Chondrocyte (in vitro differentiated cells): ENCODE measurements around the gene MSL1. TPM values are rescaled to one million over a fixed set of nuclear protein-coding genes. Genes with fewer than 3 reads are reported as not detected.

Source experiments
- DNase-seq: peaks from one replicate; pipeline ENCODE4 v3.0.0; 2021; ENCODE audit warnings: mixed read lengths, low spot score
- H3K27ac Mint-ChIP-seq: one replicate; pipeline ENCODE4 v1.8.0; 2021; ENCODE audit warnings: mild to moderate bottlenecking, moderate library complexity, mixed read lengths; ENCODE audit not compliant: unreplicated experiment
- H3K27me3 Mint-ChIP-seq: 2 replicates; pipeline ENCODE4 v1.8.0; 2021; ENCODE audit warnings: low read depth, mixed read lengths
- H3K36me3 Mint-ChIP-seq: 2 replicates; pipeline ENCODE4 v1.8.0; 2021; ENCODE audit warnings: low read depth, mixed read lengths
- H3K4me1 Mint-ChIP-seq: 2 replicates; pipeline ENCODE4 v1.8.0; 2021; ENCODE audit warnings: low read depth, mild to moderate bottlenecking, mixed read lengths
- H3K4me3 Mint-ChIP-seq: one replicate; pipeline ENCODE4 v1.8.0; 2021; ENCODE audit warnings: mild to moderate bottlenecking, moderate library complexity, mixed read lengths; ENCODE audit not compliant: unreplicated experiment
- H3K9me3 Mint-ChIP-seq: 2 replicates; pipeline ENCODE4 v1.8.0; 2021; ENCODE audit warnings: low read depth, mixed read lengths
- CTCF ChIP-seq: fragments of 200-600 bp; sonication (generic); IDR thresholded peaks from 2 replicates; pipeline ENCODE4 v1.5.0; 2021; ENCODE audit warnings: antibody characterized with exemption, mild to moderate bottlenecking, moderate library complexity
- total RNA-seq: library from RNA; stranded (reverse); gene quantifications from 3 replicates; pipeline ENCODE4 v1.2.1, GENCODE V29; 2021

MSL1 gene
- total RNA-seq, 1 donor from 2014 or later = 96.2 TPM

GRCh38 chr17:40079545-40079944 is 42.2 kb upstream of the MSL1 start:
- Mint-ChIP-seq H3K27me3 (no peaks in the 10 kb centered on the region), H3K36me3 (peaks cover 6% of the 10 kb centered on the region), H3K9me3 (no peaks in the 10 kb centered on the region), H3K27ac (no peak overlapping the region), H3K4me3 (no peak overlapping the region), H3K4me1 (peaks cover 26% of the 10 kb centered on the region)
- TF ChIP-seq CTCF = no peak
- no peak for DNase-seq

DNA sequence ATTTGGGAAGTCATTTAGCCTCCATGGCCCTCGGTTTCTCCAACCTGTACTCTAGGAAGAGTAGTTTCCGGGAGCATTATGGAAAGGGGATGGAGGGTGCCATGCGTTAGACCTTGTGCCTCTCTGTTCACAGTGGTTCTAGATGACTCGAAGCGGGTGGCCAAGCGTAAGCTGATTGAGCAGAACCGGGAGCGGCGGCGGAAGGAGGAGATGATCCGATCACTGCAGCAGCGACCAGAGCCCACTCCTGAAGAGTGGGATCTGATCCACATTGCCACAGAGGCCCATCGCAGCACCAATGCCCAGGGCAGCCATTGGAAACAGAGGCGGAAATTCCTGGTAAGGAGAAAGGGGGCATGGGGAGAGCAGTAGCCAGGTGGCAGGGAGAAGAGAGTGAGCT is 37.3 kb upstream of the MSL1 start:
- H3K27me3 Mint-ChIP-seq = no peaks in the 10 kb centered on the region
- H3K4me1 Mint-ChIP-seq = no peaks in the 10 kb centered on the region
- H3K4me3 Mint-ChIP-seq = no peak overlapping the region
- H3K36me3 Mint-ChIP-seq = peaks cover 22% of the 10 kb centered on the region
- H3K27ac Mint-ChIP-seq = no peak overlapping the region
- H3K9me3 Mint-ChIP-seq = no peaks in the 10 kb centered on the region
- DNase-seq = peak; percentile 88
- no peak for TF ChIP-seq CTCF

GRCh38 chr17:40086150-40087044 is 35.4 kb upstream of the MSL1 start:
- TF ChIP-seq CTCF = peak; percentile 92
- H3K27ac Mint-ChIP-seq = no peak overlapping the region
- H3K36me3 Mint-ChIP-seq = peaks cover 24% of the 10 kb centered on the region
- H3K4me1 Mint-ChIP-seq = peaks cover 4% of the 10 kb centered on the region
- DNase-seq = peak; percentile 62
- H3K9me3 Mint-ChIP-seq = no peaks in the 10 kb centered on the region
- H3K4me3 Mint-ChIP-seq = no peak overlapping the region
- no peaks in the 10 kb centered on the region for H3K27me3 Mint-ChIP-seq

DNA sequence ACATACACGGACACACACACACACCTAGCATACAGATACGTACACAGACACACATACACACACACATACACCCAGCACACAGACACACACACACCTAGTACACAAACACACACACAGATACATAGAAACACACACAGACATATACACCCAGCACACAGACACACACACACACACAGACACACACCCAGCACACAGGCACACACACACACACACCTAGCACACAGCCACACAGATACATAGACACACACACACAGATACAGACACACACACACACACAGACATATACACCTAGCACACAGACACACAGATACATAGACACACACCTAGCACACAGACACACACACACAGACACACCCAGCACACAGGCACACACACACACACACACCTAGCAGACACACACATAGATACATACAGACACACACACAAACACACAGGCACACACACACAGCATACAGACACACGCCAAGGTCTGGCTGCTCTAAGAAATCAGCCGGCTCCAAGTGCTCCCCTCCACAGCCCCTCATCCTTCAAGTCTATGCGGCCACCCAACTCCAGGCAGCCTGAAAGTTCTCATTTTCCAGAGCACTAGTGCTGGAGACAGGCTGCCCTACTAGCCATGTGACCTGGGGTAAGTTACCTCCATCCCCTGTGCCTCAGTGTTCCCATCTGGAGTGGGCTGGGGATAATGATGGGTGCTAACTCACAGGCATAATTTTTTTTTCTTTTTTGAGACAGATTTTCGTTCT is 34.5 kb upstream of the MSL1 start:
- no peak overlapping the region for H3K4me3 Mint-ChIP-seq

More for the DNA sequence above, 34.5 kb upstream of the MSL1 start:
- DNase-seq = no peak
- TF ChIP-seq CTCF = no peak
- Mint-ChIP-seq H3K9me3 (no peaks in the 10 kb centered on the region), H3K4me1 (peaks cover 7% of the 10 kb centered on the region), H3K36me3 (peaks cover 24% of the 10 kb centered on the region), H3K27me3 (no peaks in the 10 kb centered on the region), H3K27ac (no peak overlapping the region)
